Ishikawa (cell line): ENCODE results near the gene ATP10A.

Experiments used
- CREB1 ChIP-seq: IDR thresholded peaks from 2 replicates; pipeline ENCODE4 v1.6.1; 2012; ENCODE audit warnings: low read depth
- EGR1 ChIP-seq: IDR thresholded peaks from 2 replicates; pipeline ENCODE4 v1.6.1; 2012
- EP300 ChIP-seq: IDR thresholded peaks from 2 replicates; pipeline ENCODE4 v1.6.1; 2012; ENCODE audit warnings: borderline replicate concordance
- FOXM1 ChIP-seq: IDR thresholded peaks from 2 replicates; pipeline ENCODE4 v1.6.1; 2012; ENCODE audit warnings: low read depth, borderline replicate concordance
- RAD21 ChIP-seq: IDR thresholded peaks from 2 replicates; pipeline ENCODE4 v1.6.1; 2012; ENCODE audit warnings: low read depth
- YY1 ChIP-seq: IDR thresholded peaks from 2 replicates; pipeline ENCODE4 v1.6.1; 2012; ENCODE audit warnings: low read depth
- TF ChIP-seq, protein P1 (sequence below): IDR thresholded peaks from 2 replicates; pipeline ENCODE4 v1.6.1; 2012

DNA sequence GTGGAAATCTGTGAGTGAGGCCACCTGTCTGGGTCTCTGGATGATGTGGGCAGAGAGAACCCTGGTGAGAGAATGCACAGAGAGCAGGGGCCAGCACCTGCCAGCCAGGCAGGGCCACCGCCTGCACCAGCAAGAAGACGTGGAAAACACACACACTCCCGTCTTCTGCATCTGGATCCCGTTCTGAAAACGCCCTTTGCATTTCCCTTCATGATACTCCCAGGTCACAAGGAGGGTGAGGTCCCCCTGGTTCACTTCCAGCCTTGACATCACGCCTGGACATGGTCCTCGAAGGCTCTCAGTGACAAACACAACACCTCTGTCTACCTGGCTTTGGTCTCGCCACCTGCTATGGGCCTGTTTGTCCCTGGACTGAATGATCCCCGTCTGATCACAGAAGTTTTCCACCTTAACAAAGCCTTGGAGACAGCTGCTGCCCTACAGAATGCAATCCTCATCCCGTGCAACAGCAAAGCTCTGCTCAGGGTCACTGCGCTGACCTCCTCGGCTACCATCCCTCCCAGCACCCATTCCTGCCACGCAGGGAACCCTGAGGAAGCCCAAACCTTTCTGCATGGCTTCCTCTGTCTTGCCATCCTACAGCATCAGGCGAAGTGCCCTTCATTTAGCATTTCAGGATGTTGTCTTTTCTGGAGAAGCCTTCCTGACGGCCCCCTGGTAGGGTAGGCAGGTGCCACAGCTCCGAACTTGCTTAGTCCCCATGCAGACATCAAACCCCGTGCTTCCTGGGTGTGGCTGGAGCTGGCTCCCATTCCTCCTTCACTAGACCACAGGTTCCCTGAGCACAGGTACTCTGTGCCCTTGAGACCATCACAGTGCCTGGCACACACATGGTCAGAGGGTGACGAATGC is 122.5 kb downstream of the ATP10A start:
- TF ChIP-seq EP300 (no peak), EGR1 (no peak), YY1 (no peak), FOXM1 (no peak), RAD21 (no peak), CREB1 (no peak)
- TF ChIP-seq, protein P1, sequence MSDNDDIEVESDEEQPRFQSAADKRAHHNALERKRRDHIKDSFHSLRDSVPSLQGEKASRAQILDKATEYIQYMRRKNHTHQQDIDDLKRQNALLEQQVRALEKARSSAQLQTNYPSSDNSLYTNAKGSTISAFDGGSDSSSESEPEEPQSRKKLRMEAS, result no peak
